Measurements from ENCODE around the gene PCA3. TPM values are rescaled to one million over a fixed set of nuclear protein-coding genes. Genes with fewer than 3 reads are reported as not detected.

PCA3 gene
- total RNA-seq, 2 donors from 2014 or later = not detected

- H3K27ac Mint-ChIP-seq = no peak overlapping the region
- no peaks in the 10 kb centered on the region for H3K36me3 Mint-ChIP-seq (ENCODE audit: low read depth)
- H3K9me3 Mint-ChIP-seq = no peaks in the 10 kb centered on the region
- no peak for ATAC-seq (replicated peaks)
- H3K27me3 Mint-ChIP-seq = peaks cover 18% of the 10 kb centered on the region
- no peaks in the 10 kb centered on the region for H3K4me1 Mint-ChIP-seq
- H3K4me3 Mint-ChIP-seq = no peak overlapping the region
These were observed 21.3 kb downstream of the PCA3 start for GRCh38 chr9:76785501-76785900.

- Mint-ChIP-seq H3K27me3 (peaks cover 17% of the 10 kb centered on the region), H3K9me3 (no peaks in the 10 kb centered on the region), H3K36me3 (ENCODE audit: low read depth) (no peaks in the 10 kb centered on the region), H3K4me3 (no peak overlapping the region), H3K4me1 (no peaks in the 10 kb centered on the region), H3K27ac (no peak overlapping the region)
- ATAC-seq (replicated peaks) = no peak
These were observed 23.4 kb downstream of the PCA3 start for GRCh38 chr9:76787677-76788076.

GRCh38 chr9:76789840-76790239 is 25.6 kb downstream of the PCA3 start:
- Mint-ChIP-seq H3K4me1 (no peaks in the 10 kb centered on the region), H3K9me3 (no peaks in the 10 kb centered on the region), H3K36me3 (ENCODE audit: low read depth) (no peaks in the 10 kb centered on the region), H3K27me3 (peaks cover 17% of the 10 kb centered on the region), H3K4me3 (no peak overlapping the region), H3K27ac (no peak overlapping the region)
- no peak for ATAC-seq (replicated peaks)

GRCh38 chr9:76793784-76794431 is 29.7 kb downstream of the PCA3 start:
- H3K36me3 Mint-ChIP-seq (ENCODE audit: low read depth) = no peaks in the 10 kb centered on the region
- no peak overlapping the region for H3K27ac Mint-ChIP-seq
- no peak overlapping the region for H3K4me3 Mint-ChIP-seq
- H3K9me3 Mint-ChIP-seq = no peaks in the 10 kb centered on the region
- H3K27me3 Mint-ChIP-seq = peaks cover 7% of the 10 kb centered on the region
- ATAC-seq (replicated peaks) = no peak
- H3K4me1 Mint-ChIP-seq = no peaks in the 10 kb centered on the region

GRCh38 chr9:76796296-76796695 is 32.1 kb downstream of the PCA3 start:
- H3K4me1 Mint-ChIP-seq = no peaks in the 10 kb centered on the region
- no peak overlapping the region for H3K27ac Mint-ChIP-seq
- H3K9me3 Mint-ChIP-seq = no peaks in the 10 kb centered on the region
- H3K4me3 Mint-ChIP-seq = no peak overlapping the region
- peaks cover 7% of the 10 kb centered on the region for H3K27me3 Mint-ChIP-seq
- no peaks in the 10 kb centered on the region for H3K36me3 Mint-ChIP-seq (ENCODE audit: low read depth)
- ATAC-seq (replicated peaks) = no peak

- Mint-ChIP-seq H3K9me3 (no peaks in the 10 kb centered on the region), H3K27ac (no peak overlapping the region), H3K4me1 (no peaks in the 10 kb centered on the region), H3K4me3 (no peak overlapping the region), H3K27me3 (peaks cover 9% of the 10 kb centered on the region), H3K36me3 (ENCODE audit: low read depth) (no peaks in the 10 kb centered on the region)
- no peak for ATAC-seq (replicated peaks)
These were observed 34.3 kb downstream of the PCA3 start for GRCh38 chr9:76798527-76798926.

GRCh38 chr9:76799473-76799872 is 35.2 kb downstream of the PCA3 start:
- no peaks in the 10 kb centered on the region for H3K36me3 Mint-ChIP-seq (ENCODE audit: low read depth)
- no peak overlapping the region for H3K27ac Mint-ChIP-seq
- H3K4me1 Mint-ChIP-seq = no peaks in the 10 kb centered on the region
- no peak overlapping the region for H3K4me3 Mint-ChIP-seq
- ATAC-seq (replicated peaks) = no peak
- no peaks in the 10 kb centered on the region for H3K9me3 Mint-ChIP-seq
- peaks cover 12% of the 10 kb centered on the region for H3K27me3 Mint-ChIP-seq

GRCh38 chr9:76800901-76801300 is 36.7 kb downstream of the PCA3 start:
- ATAC-seq (replicated peaks) = no peak
- Mint-ChIP-seq H3K4me3 (no peak overlapping the region), H3K36me3 (ENCODE audit: low read depth) (no peaks in the 10 kb centered on the region), H3K4me1 (no peaks in the 10 kb centered on the region), H3K27me3 (peaks cover 12% of the 10 kb centered on the region), H3K9me3 (no peaks in the 10 kb centered on the region), H3K27ac (no peak overlapping the region)

- H3K9me3 Mint-ChIP-seq = no peaks in the 10 kb centered on the region
- H3K4me3 Mint-ChIP-seq = no peak overlapping the region
- ATAC-seq (replicated peaks) = no peak
- no peak overlapping the region for H3K27ac Mint-ChIP-seq
- no peaks in the 10 kb centered on the region for H3K36me3 Mint-ChIP-seq (ENCODE audit: low read depth)
- peaks cover 15% of the 10 kb centered on the region for H3K27me3 Mint-ChIP-seq
- H3K4me1 Mint-ChIP-seq = no peaks in the 10 kb centered on the region
These were observed 38.8 kb downstream of the PCA3 start for GRCh38 chr9:76803083-76803482.

GRCh38 chr9:76803762-76804161 is 39.5 kb downstream of the PCA3 start:
- no peak overlapping the region for H3K4me3 Mint-ChIP-seq
- H3K4me1 Mint-ChIP-seq = no peaks in the 10 kb centered on the region
- ATAC-seq (replicated peaks) = no peak
- no peaks in the 10 kb centered on the region for H3K9me3 Mint-ChIP-seq
- no peaks in the 10 kb centered on the region for H3K36me3 Mint-ChIP-seq (ENCODE audit: low read depth)
- peaks cover 16% of the 10 kb centered on the region for H3K27me3 Mint-ChIP-seq
- H3K27ac Mint-ChIP-seq = no peak overlapping the region

- no peak overlapping the region for H3K27ac Mint-ChIP-seq
- H3K9me3 Mint-ChIP-seq = no peaks in the 10 kb centered on the region
- no peaks in the 10 kb centered on the region for H3K36me3 Mint-ChIP-seq (ENCODE audit: low read depth)
- no peak for ATAC-seq (replicated peaks)
- H3K4me3 Mint-ChIP-seq = no peak overlapping the region
- no peaks in the 10 kb centered on the region for H3K4me1 Mint-ChIP-seq
- H3K27me3 Mint-ChIP-seq = peaks cover 20% of the 10 kb centered on the region
These were observed 44.4 kb downstream of the PCA3 start for GRCh38 chr9:76808636-76809035.

- Mint-ChIP-seq H3K9me3 (no peaks in the 10 kb centered on the region), H3K27me3 (peaks cover 27% of the 10 kb centered on the region), H3K36me3 (ENCODE audit: low read depth) (no peaks in the 10 kb centered on the region), H3K27ac (no peak overlapping the region), H3K4me1 (no peaks in the 10 kb centered on the region), H3K4me3 (no peak overlapping the region)
- no peak for ATAC-seq (replicated peaks)
These were observed 46.2 kb downstream of the PCA3 start for GRCh38 chr9:76810377-76810957.

GRCh38 chr9:76812591-76812990 is 48.4 kb downstream of the PCA3 start:
- H3K4me3 Mint-ChIP-seq = no peak overlapping the region
- peaks cover 25% of the 10 kb centered on the region for H3K27me3 Mint-ChIP-seq
- H3K4me1 Mint-ChIP-seq = no peaks in the 10 kb centered on the region

GRCh38 chr9:76817489-76817888 is 53.3 kb downstream of the PCA3 start:
- H3K36me3 Mint-ChIP-seq (ENCODE audit: low read depth) = no peaks in the 10 kb centered on the region
- no peak for ATAC-seq (replicated peaks)
- H3K4me1 Mint-ChIP-seq = no peaks in the 10 kb centered on the region
- H3K4me3 Mint-ChIP-seq = no peak overlapping the region
- no peak overlapping the region for H3K27ac Mint-ChIP-seq
- peaks cover 11% of the 10 kb centered on the region for H3K27me3 Mint-ChIP-seq
- H3K9me3 Mint-ChIP-seq = no peaks in the 10 kb centered on the region

More at GRCh38 chr9:76812591-76812990, 48.4 kb downstream of the PCA3 start:
- Mint-ChIP-seq H3K27ac (no peak overlapping the region), H3K36me3 (ENCODE audit: low read depth) (no peaks in the 10 kb centered on the region), H3K9me3 (no peaks in the 10 kb centered on the region)
- no peak for ATAC-seq (replicated peaks)

- Mint-ChIP-seq H3K4me3 (no peak overlapping the region), H3K36me3 (ENCODE audit: low read depth) (no peaks in the 10 kb centered on the region), H3K27ac (no peak overlapping the region)
These were observed 54.0 kb downstream of the PCA3 start for GRCh38 chr9:76818271-76818670.

More at GRCh38 chr9:76818271-76818670, 54.0 kb downstream of the PCA3 start:
- peak; percentile 47 for ATAC-seq (replicated peaks)
- H3K27me3 Mint-ChIP-seq = peaks cover 11% of the 10 kb centered on the region
- no peaks in the 10 kb centered on the region for H3K4me1 Mint-ChIP-seq
- no peaks in the 10 kb centered on the region for H3K9me3 Mint-ChIP-seq
